B cell (primary cell): Measurements from ENCODE around the gene WT1. TPM values are rescaled to one million over a fixed set of nuclear protein-coding genes. Genes with fewer than 3 reads are reported as not detected.

Experiments used
- ATAC-seq: fragments of 200-7000 bp; cut with Tn5 transposase; one replicate; pipeline ENCODE4 v1.10.0; 2021; ENCODE audit warnings: low read depth, mild to moderate bottlenecking, moderate number of reproducible peaks, moderate library complexity
- CTCF ChIA-PET: fragments of 350-600 bp; sonication (Branson Sonifier 250); formaldehyde crosslinking; loops from one replicate; lab custom pipeline; 2021; ENCODE audit warnings: antibody characterized with exemption, inconsistent platforms; lab: Charles Lee
- POLR2A ChIA-PET: fragments of 350-600 bp; sonication (Branson Sonifier 250); formaldehyde crosslinking; loops from one replicate; lab custom pipeline; 2021; ENCODE audit warnings: antibody characterized with exemption; lab: Charles Lee
- DNase-seq: peaks from one replicate; pipeline ENCODE4 v3.0.0; 2013
- H2AFZ ChIP-seq: 2 replicates; pipeline ENCODE4 v1.6.1; 2012; ENCODE audit warnings: mild to moderate bottlenecking, low read depth, low read length; ENCODE audit not compliant: insufficient read depth, poor library complexity, severe bottlenecking
- H3K27ac ChIP-seq, 2 donors: 1 replicate in 1 of 2; 2 replicates in 1 of 2; pipeline ENCODE4 v1.5.1; 2012 to 2013; ENCODE audit warnings: low read length in 2 of 2, mild to moderate bottlenecking in 2 of 2, moderate library complexity in 1 of 2
- H3K27me3 ChIP-seq, 4 experiments: fragments of 200-600 bp in 1 of 4; sonication (generic) in 1 of 4; replicated peaks in 1 of 4; 1 replicate in 2 of 4; 2 replicates in 2 of 4; pipeline versions ENCODE4 v1.6.1 to v1.7.0; 2013 to 2016; ENCODE audit warnings: low read length in 3 of 4, mild to moderate bottlenecking in 2 of 4, mixed read lengths in 1 of 4, moderate library complexity in 1 of 4; ENCODE audit not compliant: insufficient read depth in 4 of 4, control insufficient read depth in 3 of 4; ENCODE audit errors: control extremely low read depth in 1 of 4
- H3K36me3 ChIP-seq, 2 experiments: replicated peaks in 1 of 2; 1 replicate in 1 of 2; 2 replicates in 1 of 2; pipeline versions ENCODE4 v1.6.1 to v1.7.1; 2013; ENCODE audit warnings: low read length in 1 of 2; ENCODE audit not compliant: insufficient read depth in 2 of 2, control insufficient read depth in 1 of 2; ENCODE audit errors: control extremely low read depth in 1 of 2, extremely low read depth in 1 of 2
- H3K4me1 ChIP-seq, 2 donors: fragments of 200-600 bp in 1 of 2; sonication (generic) in 1 of 2; 1 replicate in 1 of 2; 2 replicates in 1 of 2; pipeline versions ENCODE4 v1.5.1 to v1.6.1; 2013 to 2017; ENCODE audit warnings: low read length in 2 of 2; ENCODE audit not compliant: control insufficient read depth in 2 of 2, insufficient read depth in 2 of 2
- H3K4me2 ChIP-seq: replicated peaks from 2 replicates; pipeline ENCODE3; 2012; ENCODE audit warnings: mild to moderate bottlenecking, low read depth, low read length; ENCODE audit not compliant: poor library complexity, severe bottlenecking
- H3K4me3 ChIP-seq, 5 experiments: fragments of 200-600 bp in 1 of 5; sonication (generic) in 1 of 5; 1 replicate in 3 of 5; 2 replicates in 2 of 5; pipeline versions ENCODE4 v1.5.1 to v1.7.0; 2011 to 2016; ENCODE audit warnings: low read length in 4 of 5, mild to moderate bottlenecking in 4 of 5, low read depth in 2 of 5, control low read depth in 1 of 5, moderate library complexity in 1 of 5; ENCODE audit not compliant: insufficient read depth in 1 of 5; ENCODE audit errors: control extremely low read depth in 1 of 5, extremely low read depth in 1 of 5
- H3K79me2 ChIP-seq: fragments of 200-600 bp; sonication (generic); one replicate; pipeline ENCODE4 v1.6.0; 2016; ENCODE audit warnings: low read length; ENCODE audit not compliant: control insufficient read depth, insufficient read depth
- H3K9ac ChIP-seq: fragments of 200-600 bp; sonication (generic); 2 replicates; pipeline ENCODE4 v1.6.1; 2017; ENCODE audit warnings: mild to moderate bottlenecking, low read length, moderate library complexity
- H3K9me3 ChIP-seq, 3 donors: one replicate each; pipeline versions ENCODE4 v1.6.1 to v1.7.1; 2013; ENCODE audit warnings: low read length in 2 of 3; ENCODE audit not compliant: control insufficient read depth in 2 of 3, insufficient read depth in 1 of 3; ENCODE audit errors: control extremely low read depth in 1 of 3
- H4K20me1 ChIP-seq: 2 replicates; pipeline ENCODE4 v1.6.0; 2012; ENCODE audit warnings: mild to moderate bottlenecking, low read length; ENCODE audit not compliant: insufficient read depth, control insufficient read depth, poor library complexity, severe bottlenecking
- H3K27ac Mint-ChIP-seq: one replicate; pipeline ENCODE4 v1.8.0; 2021; ENCODE audit warnings: mixed read lengths
- H3K27me3 Mint-ChIP-seq: one replicate; pipeline ENCODE4 v1.8.0; 2021; ENCODE audit warnings: mixed read lengths
- H3K4me1 Mint-ChIP-seq: one replicate; pipeline ENCODE4 v1.8.0; 2021; ENCODE audit warnings: mixed read lengths
- H3K4me3 Mint-ChIP-seq: one replicate; pipeline ENCODE4 v1.8.0; 2021; ENCODE audit warnings: mixed read lengths
- H3K9me3 Mint-ChIP-seq: one replicate; pipeline ENCODE4 v1.8.0; 2022; ENCODE audit warnings: mixed read lengths; ENCODE audit not compliant: insufficient read depth
- EZH2 ChIP-seq: IDR thresholded peaks from 2 replicates; pipeline ENCODE4 v1.6.1; 2012; ENCODE audit warnings: borderline replicate concordance, low read depth, mild to moderate bottlenecking, moderate library complexity, low read length; ENCODE audit not compliant: insufficient read depth, poor library complexity, severe bottlenecking
- WGBS: methylation state at CpG from one replicate; pipeline ENCODE4 v1.1.5; 2013; ENCODE audit warnings: missing lambda C conversion rate; ENCODE audit not compliant: insufficient coverage; 5-methylcytosine and 5-hydroxymethylcytosine counted together
- intact Hi-C: fragments of 100-400 bp; cut with micrococcal nuclease; formaldehyde crosslinking; loops from one replicate; pipeline ENCODE4 v1.10.0; 2022
- polyA plus RNA-seq: library from polyadenylated mRNA; depleted of rRNA; stranded (reverse); fragments of >200 nt; gene quantifications from 2 replicates; pipeline ENCODE4 v1.2.3, GENCODE V29; 2012
- total RNA-seq, 2 donors: library from RNA; stranded (reverse); fragments of 120-200 nt in 1 of 2; gene quantifications; 1 replicate in 1 of 2; 2 replicates in 1 of 2; pipeline versions ENCODE4 v1.2.3 to v1.2.4, GENCODE V29; 2013 to 2022
- TF ChIP-seq, protein P1 (sequence below): fragments of 200-600 bp; IDR thresholded peaks from one replicate; pipeline ENCODE4 v1.8.0; 2022; ENCODE audit warnings: antibody characterized with exemption, mild to moderate bottlenecking

Gene WT1
- total and polyA plus RNA-seq, 2 donors (not counting 1 experiment from before 2014, with no cell fraction given) = not detected

DNA sequence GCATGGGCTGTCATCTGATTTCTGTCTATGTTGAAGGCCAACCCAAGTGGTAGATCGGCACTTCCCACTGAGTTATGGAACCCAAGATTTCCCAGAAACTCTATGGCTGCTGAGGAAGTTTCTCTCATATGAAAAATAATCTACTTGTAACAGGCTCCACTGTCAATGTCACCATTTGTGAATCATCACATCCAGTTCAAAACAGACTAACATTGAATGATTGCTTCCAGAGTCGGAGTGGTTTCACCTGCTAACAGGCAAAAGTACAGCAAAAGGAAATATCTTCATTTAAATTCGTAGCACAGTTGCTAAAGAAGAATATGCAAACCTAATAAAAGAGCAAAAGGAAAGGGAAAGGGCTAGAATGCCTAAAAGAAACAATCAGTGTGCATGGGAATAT, 12.8 kb downstream of the WT1 start:
- no peak overlapping the region for H3K4me3 ChIP-seq
- no peak overlapping the region for H3K27ac Mint-ChIP-seq
- H3K27me3 Mint-ChIP-seq = peaks cover 43% of the 10 kb centered on the region
- no peak for ATAC-seq
- no peak overlapping the region for H3K4me2 ChIP-seq
- no peak overlapping the region for H3K27ac ChIP-seq
- ChIA-PET CTCF (no interaction called here), POLR2A (no interaction called here)
- peaks cover 0 to 24% (median 10%) of the 10 kb centered on the region in 4 experiments for H3K27me3 ChIP-seq
- peaks cover 4% of the 10 kb centered on the region for H3K4me1 Mint-ChIP-seq
- H3K9me3 ChIP-seq = peaks cover 0 to 8% (median 0%) of the 10 kb centered on the region in 3 donors
- no peak overlapping the region for H2AFZ ChIP-seq
- WGBS = 53% methylated on average over 2 of the region's 3 CpGs
- H3K36me3 ChIP-seq = no peaks in the 10 kb centered on the region
- no peak overlapping the region for H3K4me3 Mint-ChIP-seq
- H3K9me3 Mint-ChIP-seq = no peaks in the 10 kb centered on the region
- TF ChIP-seq, protein P1, sequence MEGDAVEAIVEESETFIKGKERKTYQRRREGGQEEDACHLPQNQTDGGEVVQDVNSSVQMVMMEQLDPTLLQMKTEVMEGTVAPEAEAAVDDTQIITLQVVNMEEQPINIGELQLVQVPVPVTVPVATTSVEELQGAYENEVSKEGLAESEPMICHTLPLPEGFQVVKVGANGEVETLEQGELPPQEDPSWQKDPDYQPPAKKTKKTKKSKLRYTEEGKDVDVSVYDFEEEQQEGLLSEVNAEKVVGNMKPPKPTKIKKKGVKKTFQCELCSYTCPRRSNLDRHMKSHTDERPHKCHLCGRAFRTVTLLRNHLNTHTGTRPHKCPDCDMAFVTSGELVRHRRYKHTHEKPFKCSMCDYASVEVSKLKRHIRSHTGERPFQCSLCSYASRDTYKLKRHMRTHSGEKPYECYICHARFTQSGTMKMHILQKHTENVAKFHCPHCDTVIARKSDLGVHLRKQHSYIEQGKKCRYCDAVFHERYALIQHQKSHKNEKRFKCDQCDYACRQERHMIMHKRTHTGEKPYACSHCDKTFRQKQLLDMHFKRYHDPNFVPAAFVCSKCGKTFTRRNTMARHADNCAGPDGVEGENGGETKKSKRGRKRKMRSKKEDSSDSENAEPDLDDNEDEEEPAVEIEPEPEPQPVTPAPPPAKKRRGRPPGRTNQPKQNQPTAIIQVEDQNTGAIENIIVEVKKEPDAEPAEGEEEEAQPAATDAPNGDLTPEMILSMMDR = no peak
- TF ChIP-seq EZH2 = no peak
- H4K20me1 ChIP-seq = no peaks in the 10 kb centered on the region
- no peaks in the 10 kb centered on the region for H3K79me2 ChIP-seq
- DNase-seq = no peak
- intact Hi-C loops = no loop called here
- no peaks in the 10 kb centered on the region for H3K4me1 ChIP-seq
- no peak overlapping the region for H3K9ac ChIP-seq

DNA sequence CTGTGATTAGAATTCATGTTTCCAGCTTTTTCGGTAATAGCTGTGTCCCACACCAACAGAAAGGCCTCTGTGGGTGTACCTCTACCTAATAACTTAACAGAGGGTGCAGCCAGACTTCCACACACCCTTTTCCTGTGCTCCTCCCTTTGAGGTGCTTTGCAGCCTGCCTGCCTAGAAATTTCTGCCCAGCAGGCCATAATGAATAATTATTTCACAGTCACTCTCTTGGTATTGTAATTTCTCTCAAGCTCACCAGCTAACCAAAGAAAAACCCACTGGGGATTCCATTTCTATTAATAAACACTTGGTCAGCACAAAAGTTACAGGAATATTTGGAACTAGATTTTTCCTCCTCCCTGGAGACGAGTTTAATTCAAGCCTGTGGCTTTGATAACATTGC, 13.3 kb downstream of the WT1 start:
- no peak overlapping the region for H3K27ac Mint-ChIP-seq
- H3K4me3 Mint-ChIP-seq = no peak overlapping the region
- peaks cover 40% of the 10 kb centered on the region for H3K27me3 Mint-ChIP-seq
- Histone ChIP-seq H3K27me3 (peaks cover 0 to 18% (median 7%) of the 10 kb centered on the region in 4 experiments), H3K4me2 (no peak overlapping the region), H3K27ac (no peak overlapping the region), H3K36me3 (no peaks in the 10 kb centered on the region), H3K4me3 (no peak overlapping the region), H3K79me2 (no peaks in the 10 kb centered on the region), H2AFZ (no peak overlapping the region), H3K4me1 (no peaks in the 10 kb centered on the region), H3K9me3 (peaks cover 0 to 4% (median 0%) of the 10 kb centered on the region in 3 donors), H3K9ac (no peak overlapping the region), H4K20me1 (no peaks in the 10 kb centered on the region)
- DNase-seq (no peak), ATAC-seq (no peak)
- H3K9me3 Mint-ChIP-seq = no peaks in the 10 kb centered on the region
- CTCF ChIA-PET = no interaction called here
- 11% methylated on average over 1 of the region's 2 CpGs for WGBS
- H3K4me1 Mint-ChIP-seq = peaks cover 4% of the 10 kb centered on the region
- intact Hi-C loops = no loop called here
- TF ChIP-seq EZH2 = no peak
- TF ChIP-seq, protein P1 = no peak
- POLR2A ChIA-PET = no interaction called here
